GM19455 (cell line): Measurements from ENCODE around the gene COL6A2.
"Not testable (repeated sequence)": the region's sequence is repeated elsewhere in the genome, so short reads cannot be mapped to it uniquely, and the experiment has no call there.

Experiments
- ATAC-seq: cut with Tn5 transposase; IDR thresholded peaks from one replicate; pipeline ENCODE4 v1.9.1; 2021; ENCODE audit not compliant: unreplicated experiment

Gene COL6A2

GRCh38 chr21:46097336-46098293 is at the start of gene COL6A2:
Gene COL6A2, plus strand, starts transcription at chr21:46098112.
- no peak for ATAC-seq

- no peak for ATAC-seq
Measured at GRCh38 chr21:46048926-46049889, 48.7 kb upstream of the COL6A2 start.

- ATAC-seq = no peak
Measured at GRCh38 chr21:46049890-46050667, 47.8 kb upstream of the COL6A2 start.

- ATAC-seq = no peak
Measured at GRCh38 chr21:46050668-46051378, 47.1 kb upstream of the COL6A2 start.

GRCh38 chr21:46051379-46051770 is 46.5 kb upstream of the COL6A2 start:
- no peak for ATAC-seq

- no peak for ATAC-seq
Measured at GRCh38 chr21:46051821-46052675, 45.9 kb upstream of the COL6A2 start.

GRCh38 chr21:46052703-46053651 is 44.9 kb upstream of the COL6A2 start:
- ATAC-seq = no peak

GRCh38 chr21:46054031-46054430 is 43.9 kb upstream of the COL6A2 start:
- no peak for ATAC-seq

- no peak for ATAC-seq
Measured at GRCh38 chr21:46054451-46054881, 43.4 kb upstream of the COL6A2 start.

- ATAC-seq = no peak
Measured at GRCh38 chr21:46055863-46056281, 42.0 kb upstream of the COL6A2 start.

- no peak for ATAC-seq
Measured at GRCh38 chr21:46056450-46056903, 41.4 kb upstream of the COL6A2 start.

- no peak for ATAC-seq
Measured at GRCh38 chr21:46057111-46057709, 40.7 kb upstream of the COL6A2 start.

- no peak for ATAC-seq
Measured at GRCh38 chr21:46057710-46058241, 40.1 kb upstream of the COL6A2 start.

- no peak for ATAC-seq
Measured at GRCh38 chr21:46058431-46059145, 39.3 kb upstream of the COL6A2 start.

GRCh38 chr21:46059195-46059594 is 38.7 kb upstream of the COL6A2 start:
- no peak for ATAC-seq

GRCh38 chr21:46059711-46060455 is 38.0 kb upstream of the COL6A2 start:
- not testable (repeated sequence) for ATAC-seq
